DMS79 treated with DMSO at 0.1 percent for 48 hours (cell line): Measurements from ENCODE around the gene ISM1.

Source experiments
- DNase-seq: peaks from one replicate; lab custom pipeline; 2025; lab: John Stamatoyannopoulos, UW

ISM1 gene

GRCh38 chr20:13283869-13284829, 63.1 kb downstream of the ISM1 start:
- DNase-seq: no peak

- DNase-seq: no peak
These were observed 63.8 kb downstream of the ISM1 start for GRCh38 chr20:13284830-13285229.

GRCh38 chr20:13285408-13285807, 64.3 kb downstream of the ISM1 start:
- DNase-seq: no peak

DNA sequence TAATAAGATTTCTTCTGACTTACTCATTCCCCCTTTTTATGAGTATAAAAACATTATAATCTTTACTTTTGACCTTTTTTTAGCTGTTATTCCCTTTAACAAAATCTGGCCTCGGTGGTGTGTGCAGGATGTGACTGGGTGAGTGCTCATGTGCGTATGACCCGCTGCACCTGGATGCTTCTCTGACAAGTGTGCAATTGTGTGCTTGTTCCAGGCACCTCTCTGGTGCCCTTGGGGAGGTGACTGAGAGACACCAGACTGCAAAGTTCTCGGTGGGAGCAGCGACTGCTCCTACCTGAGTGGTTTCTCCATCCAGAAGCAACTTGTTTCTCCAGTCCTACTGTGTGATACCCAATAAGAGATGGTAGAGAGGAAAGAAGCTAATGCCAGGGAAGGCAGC, 65.0 kb downstream of the ISM1 start:
- no peak for DNase-seq

DNA sequence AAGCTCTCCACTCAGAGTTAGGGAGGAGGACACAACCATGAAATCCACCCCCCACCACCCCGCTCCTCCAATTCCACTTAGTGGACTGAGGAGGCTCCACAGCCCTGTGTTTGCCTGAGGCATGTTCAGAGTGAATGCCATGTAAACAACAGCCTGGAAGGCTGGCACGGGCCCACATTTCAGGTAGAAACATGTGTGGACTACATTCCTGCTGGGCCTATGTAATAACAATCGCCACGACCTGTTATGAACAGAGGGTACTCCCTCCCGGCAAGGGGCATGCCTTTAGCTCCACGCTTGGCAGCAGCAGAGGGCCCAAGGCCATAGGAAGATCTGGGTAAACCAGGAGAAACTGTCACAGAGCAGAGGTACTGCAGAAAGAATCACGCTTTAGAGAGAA, 65.5 kb downstream of the ISM1 start:
- DNase-seq: no peak

GRCh38 chr20:13288357-13288756, 67.3 kb downstream of the ISM1 start:
- DNase-seq: no peak

GRCh38 chr20:13289031-13289430, 68.0 kb downstream of the ISM1 start:
- no peak for DNase-seq

GRCh38 chr20:13290724-13291123, 69.7 kb downstream of the ISM1 start:
- no peak for DNase-seq

DNA sequence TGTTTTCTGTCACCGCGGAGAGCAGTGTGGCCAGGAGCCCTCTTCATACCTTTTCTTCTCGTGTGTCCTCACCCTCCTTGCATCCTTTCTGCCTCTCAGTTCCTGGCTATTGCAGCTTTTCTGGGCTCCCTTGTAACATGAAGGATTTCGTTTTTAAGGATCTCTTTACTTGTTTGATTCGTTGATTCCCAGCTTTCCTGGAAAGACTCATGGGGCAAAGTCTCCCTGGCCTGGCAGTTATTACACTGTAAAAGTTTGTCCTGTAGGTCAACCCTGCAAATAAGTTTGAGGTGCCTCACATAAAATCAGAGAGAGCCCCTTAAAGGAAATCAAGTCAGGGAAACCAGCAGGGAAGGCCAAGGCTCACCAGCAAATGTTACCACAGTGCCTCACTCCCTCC, 70.1 kb downstream of the ISM1 start:
- DNase-seq: no peak

- no peak for DNase-seq
These were observed 71.3 kb downstream of the ISM1 start for GRCh38 chr20:13292201-13292885.

DNA sequence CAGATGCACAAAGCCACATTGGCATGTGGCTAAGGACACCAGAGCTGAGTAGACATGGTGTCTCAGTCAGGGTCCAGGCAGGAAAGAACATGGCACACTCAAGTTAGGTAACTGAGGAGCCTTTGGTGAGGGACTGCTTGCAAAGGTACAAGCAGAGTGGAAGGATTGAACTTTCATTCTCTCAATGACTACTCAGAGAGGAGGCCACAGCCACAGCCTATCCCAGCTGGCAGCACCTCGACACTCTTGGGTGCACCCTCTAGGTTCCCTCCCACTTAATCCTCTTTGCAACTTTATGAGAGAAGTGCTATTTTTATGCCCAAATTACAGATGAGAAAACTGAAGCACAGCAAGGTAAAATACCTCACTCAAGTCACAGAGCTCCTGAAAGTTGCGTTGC, 73.4 kb downstream of the ISM1 start:
- no peak for DNase-seq

DNA sequence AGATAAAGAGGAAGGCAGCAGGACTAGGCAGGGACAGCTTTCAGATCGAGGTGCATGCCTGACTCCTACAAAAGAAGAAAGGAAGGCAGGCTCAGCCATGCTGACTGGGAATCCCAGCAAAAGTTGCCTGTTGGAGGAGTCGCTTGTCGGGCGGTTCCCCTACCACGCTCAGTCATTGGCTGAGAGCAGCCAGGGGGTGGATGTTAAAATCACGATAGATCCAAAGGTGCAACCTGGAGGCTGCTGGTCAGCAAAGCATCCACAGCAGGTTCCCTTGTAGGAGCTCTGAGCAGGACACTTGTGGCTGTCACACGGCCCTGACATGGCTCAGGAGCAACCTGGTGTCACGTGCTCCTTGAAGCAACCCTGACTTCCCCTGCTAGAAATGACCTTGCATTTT, 74.6 kb downstream of the ISM1 start:
- no peak for DNase-seq

DNA sequence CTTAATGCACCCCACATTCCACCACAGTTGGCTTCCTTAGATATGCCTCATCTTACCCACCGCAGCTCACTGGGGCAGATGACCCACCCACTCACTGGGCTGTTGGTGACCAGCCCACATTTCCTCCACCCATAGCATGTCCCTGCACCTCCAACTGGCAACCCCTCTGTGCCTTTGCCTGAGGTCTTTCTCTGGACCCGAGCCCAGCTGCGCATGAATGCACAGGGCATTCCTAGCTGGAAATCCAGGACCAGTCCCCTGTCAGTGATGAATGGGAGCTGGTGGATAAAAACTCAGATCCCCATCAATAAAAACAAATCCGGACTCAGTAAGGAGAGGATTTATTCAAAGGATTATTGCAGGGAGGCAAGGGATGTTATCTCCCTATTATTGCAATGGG, 75.0 kb downstream of the ISM1 start:
- no peak for DNase-seq

GRCh38 chr20:13297147-13297899, 76.2 kb downstream of the ISM1 start:
- DNase-seq: no peak

- no peak for DNase-seq
These were observed 77.8 kb downstream of the ISM1 start for GRCh38 chr20:13298692-13299373.

DNA sequence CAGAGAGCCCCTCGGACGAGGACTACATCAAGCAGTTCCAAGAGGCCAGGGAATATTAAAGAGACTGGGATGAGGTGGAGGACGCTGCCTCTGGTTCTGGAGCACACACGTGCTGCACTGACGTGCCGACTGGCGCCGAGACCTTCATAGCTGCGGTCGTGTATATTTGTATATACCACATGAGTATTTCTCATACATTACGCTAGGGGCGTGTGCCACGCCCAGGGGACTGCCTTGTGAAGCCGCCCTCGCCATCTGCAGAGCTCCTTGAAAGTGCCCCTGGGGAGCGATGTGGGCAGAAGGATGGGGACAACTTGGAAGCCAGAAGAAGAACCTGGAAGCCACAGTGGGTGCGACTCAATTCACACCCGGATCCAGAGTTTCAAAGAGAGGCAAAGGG, 78.3 kb downstream of the ISM1 start:
- DNase-seq: no peak

GRCh38 chr20:13301596-13301995, 80.5 kb downstream of the ISM1 start:
- no peak for DNase-seq

DNA sequence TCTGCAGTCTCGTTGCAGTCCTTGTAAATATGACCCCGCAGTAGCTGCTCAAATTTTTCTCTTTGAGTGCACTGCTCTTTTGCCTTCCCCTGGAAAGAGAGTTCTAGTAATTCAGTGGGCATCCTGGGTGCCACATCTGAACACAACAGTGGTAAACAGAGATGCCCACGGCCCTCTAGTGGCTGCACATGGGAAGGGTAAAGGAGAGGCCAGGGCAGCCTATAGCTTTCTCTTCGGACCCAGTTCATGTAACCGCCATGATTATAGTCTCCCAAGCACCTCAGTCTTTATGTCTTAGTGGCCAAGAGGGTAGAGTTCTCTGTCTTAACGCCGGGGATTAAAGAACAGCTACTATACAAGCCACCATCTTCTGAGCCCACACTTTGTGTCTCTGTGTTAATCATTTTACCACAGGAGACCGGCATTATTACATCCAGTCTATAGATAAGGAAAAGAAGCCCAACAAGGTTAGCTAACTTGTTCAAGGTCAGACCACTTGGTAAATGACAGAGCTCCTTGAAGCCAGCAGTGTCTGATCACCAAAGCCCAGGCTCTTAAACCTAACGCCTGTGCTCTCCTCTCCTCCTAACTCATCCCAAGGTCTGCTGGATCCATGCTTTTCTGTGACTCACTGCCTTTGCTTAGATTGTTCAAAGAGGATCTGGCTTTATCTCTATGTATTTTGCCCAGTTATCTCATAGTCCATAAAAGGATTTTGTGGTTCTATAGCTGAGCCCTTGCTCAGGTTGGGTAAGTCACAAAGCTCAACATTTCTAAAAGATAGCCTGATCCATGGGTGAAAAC, 81.8 kb downstream of the ISM1 start:
- no peak for DNase-seq

DNA sequence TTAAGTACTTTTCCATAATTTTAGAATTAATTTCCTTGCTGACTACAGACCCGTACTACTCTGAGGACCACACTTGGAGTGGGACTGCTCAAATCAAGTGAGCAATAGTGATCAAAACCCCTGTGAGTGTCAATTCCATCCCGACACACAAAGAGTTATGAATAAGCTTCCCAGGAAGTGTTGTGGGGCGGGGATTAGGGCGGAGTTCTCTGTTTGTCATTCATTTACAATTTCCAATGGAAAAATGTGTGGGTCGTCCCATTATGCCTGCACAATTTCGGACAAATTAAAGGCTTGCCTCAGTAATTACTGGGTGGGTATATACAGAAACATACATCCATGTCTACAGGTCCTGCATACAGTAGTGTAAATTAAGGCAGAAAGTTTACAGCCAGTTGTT, 84.2 kb downstream of the ISM1 start:
- DNase-seq: no peak

- DNase-seq: no peak
These were observed 86.6 kb downstream of the ISM1 start for GRCh38 chr20:13307562-13308163.

GRCh38 chr20:13312300-13312699, 91.2 kb downstream of the ISM1 start:
- DNase-seq: no peak
